ENCODE measurements around the gene SFXN1.

GRCh38 chr5:175479125-175479881 is 943 bp downstream of the SFXN1 start:
- TF ChIP-seq CTCF (IDR thresholded peaks at IDR 0.05 in 2 of 3, conservative IDR thresholded peaks at IDR 0.05 in 1 of 3; ENCODE audit: insufficient read depth in 2 of 3, low read depth in 1 of 3, low read length in 3 of 3) = no peak
- no peak for TF ChIP-seq MAZ (CRISPR knock-in tag; conservative IDR thresholded peaks at IDR 0.05 in 1 of 2, IDR thresholded peaks at IDR 0.05 in 1 of 2)
- no peak for TF ChIP-seq RERE (CRISPR knock-in tag; IDR thresholded peaks at IDR 0.05; ENCODE audit: borderline replicate concordance)
- no peak for TF ChIP-seq CCAR2 (IDR thresholded peaks at IDR 0.05; ENCODE audit: low read depth, low read length)
- no peak for TF ChIP-seq HMG20A (CRISPR knock-in tag; conservative IDR thresholded peaks at IDR 0.05)
- no peak for TF ChIP-seq CLOCK (CRISPR knock-in tag; IDR thresholded peaks at IDR 0.05; ENCODE audit: borderline replicate concordance)
- no peak for TF ChIP-seq NCOA2 (IDR thresholded peaks at IDR 0.05; ENCODE audit: partially characterized antibody in 2 of 2)
- TF ChIP-seq POLR2AphosphoS5 (IDR thresholded peaks at IDR 0.05; ENCODE audit: control insufficient read depth, insufficient read depth, low read depth, low read length) = no peak
- no peak for TF ChIP-seq ELK1 (CRISPR knock-in tag; IDR thresholded peaks at IDR 0.05)
- no peak for TF ChIP-seq KDM2B (CRISPR knock-in tag; IDR thresholded peaks at IDR 0.05)
- TF ChIP-seq DEAF1 (CRISPR knock-in tag; IDR thresholded peaks at IDR 0.05) = no peak
- TF ChIP-seq GABPA (tag; conservative IDR thresholded peaks at IDR 0.05; ENCODE audit: low read depth) = no peak

Data from K562 (cell line).